Inflammatory macrophage treated with lipopolysaccharide for 1 hour (primary cell): Measurements from ENCODE around the gene PBLD.
"Not testable (repeated sequence)": the region's sequence is repeated elsewhere in the genome, so short reads cannot be mapped to it uniquely, and the experiment has no call there.

ENCODE experiments used
- DNase-seq, 2 donors: peaks; one replicate each; pipeline ENCODE4 v3.0.0-alpha.2; 2020 to 2022

PBLD gene

GRCh38 chr10:68330852-68331454 lies 1.8 kb downstream of the PBLD start:
- no peak for DNase-seq

- DNase-seq = no peak
Measured at GRCh38 chr10:68329506-68329861, 3.2 kb downstream of the PBLD start.

- peak; percentile 71 to 79 for DNase-seq
Measured at GRCh38 chr10:68327889-68328786, 4.6 kb downstream of the PBLD start.

- DNase-seq = not testable (repeated sequence)
Measured at GRCh38 chr10:68324396-68324795, 8.3 kb downstream of the PBLD start.

- no peak for DNase-seq
Measured at GRCh38 chr10:68318331-68319059, 14.2 kb downstream of the PBLD start.

GRCh38 chr10:68315582-68315981 lies 17.1 kb downstream of the PBLD start:
- no peak for DNase-seq

- not testable (repeated sequence) for DNase-seq
Measured at GRCh38 chr10:68314930-68315329, 17.8 kb downstream of the PBLD start.

GRCh38 chr10:68310531-68310930 lies 22.2 kb downstream of the PBLD start:
- no peak for DNase-seq

- DNase-seq = no peak
Measured at GRCh38 chr10:68305854-68306253, 26.9 kb downstream of the PBLD start.

- DNase-seq = no peak
Measured at GRCh38 chr10:68303849-68304412, 28.8 kb downstream of the PBLD start.

GRCh38 chr10:68302871-68303270 lies 29.9 kb downstream of the PBLD start:
- no peak for DNase-seq

GRCh38 chr10:68302503-68302823 lies 30.3 kb downstream of the PBLD start:
- no peak for DNase-seq

- peak; percentile 43 to 68 for DNase-seq
Measured at GRCh38 chr10:68301790-68302502, 30.8 kb downstream of the PBLD start.

GRCh38 chr10:68301301-68301700 lies 31.4 kb downstream of the PBLD start:
- peak in 1 of 2 donors; percentile 10 for DNase-seq

- DNase-seq = no peak
Measured at GRCh38 chr10:68296843-68297663, 35.7 kb downstream of the PBLD start.

GRCh38 chr10:68290736-68291135 lies 42.0 kb downstream of the PBLD start:
- DNase-seq = no peak

GRCh38 chr10:68288717-68289116 lies 44.0 kb downstream of the PBLD start:
- DNase-seq = no peak

GRCh38 chr10:68284062-68285001 lies 48.4 kb downstream of the PBLD start:
- no peak for DNase-seq

- no peak for DNase-seq
Measured at GRCh38 chr10:68280758-68281157, 52.0 kb downstream of the PBLD start.

- not testable (repeated sequence) for DNase-seq
Measured at GRCh38 chr10:68278906-68279753, 53.6 kb downstream of the PBLD start.
